Hematopoietic multipotent progenitor cell treated with erythropoietin and hydrocortisone succinate and interleukin-3 and kit ligand, for 6 days (in vitro differentiated cells): ENCODE measurements around the gene CD109.
"Not testable (repeated sequence)": the region's sequence is repeated elsewhere in the genome, so short reads cannot be mapped to it uniquely, and the experiment has no call there.

Experiments
- DNase-seq: peaks from one replicate; pipeline ENCODE4 v3.0.0-alpha.2; 2015

CD109 gene

DNA sequence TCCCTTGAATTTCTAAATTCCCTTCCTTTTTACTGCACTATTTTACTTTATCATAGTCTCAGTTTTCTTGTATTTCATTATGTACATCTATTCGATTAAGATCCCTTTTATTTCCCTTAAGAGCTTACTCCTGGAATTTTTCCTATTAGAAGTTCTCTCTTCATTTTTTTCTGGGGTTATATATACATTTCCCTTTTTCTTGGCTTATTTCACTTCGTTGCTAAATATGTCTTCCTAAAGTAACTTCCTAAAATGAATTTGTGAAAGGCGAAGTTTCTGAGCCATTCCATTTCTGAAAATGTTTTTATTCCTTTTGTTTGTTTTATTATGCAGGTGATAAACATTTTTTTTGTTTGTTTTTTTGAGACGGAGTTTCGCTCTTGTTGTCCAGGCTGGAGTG is 5.9 kb upstream of the CD109 start:
- no peak for DNase-seq

GRCh38 chr6:73691512-73691911 is 4.5 kb upstream of the CD109 start:
- DNase-seq: no peak

DNA sequence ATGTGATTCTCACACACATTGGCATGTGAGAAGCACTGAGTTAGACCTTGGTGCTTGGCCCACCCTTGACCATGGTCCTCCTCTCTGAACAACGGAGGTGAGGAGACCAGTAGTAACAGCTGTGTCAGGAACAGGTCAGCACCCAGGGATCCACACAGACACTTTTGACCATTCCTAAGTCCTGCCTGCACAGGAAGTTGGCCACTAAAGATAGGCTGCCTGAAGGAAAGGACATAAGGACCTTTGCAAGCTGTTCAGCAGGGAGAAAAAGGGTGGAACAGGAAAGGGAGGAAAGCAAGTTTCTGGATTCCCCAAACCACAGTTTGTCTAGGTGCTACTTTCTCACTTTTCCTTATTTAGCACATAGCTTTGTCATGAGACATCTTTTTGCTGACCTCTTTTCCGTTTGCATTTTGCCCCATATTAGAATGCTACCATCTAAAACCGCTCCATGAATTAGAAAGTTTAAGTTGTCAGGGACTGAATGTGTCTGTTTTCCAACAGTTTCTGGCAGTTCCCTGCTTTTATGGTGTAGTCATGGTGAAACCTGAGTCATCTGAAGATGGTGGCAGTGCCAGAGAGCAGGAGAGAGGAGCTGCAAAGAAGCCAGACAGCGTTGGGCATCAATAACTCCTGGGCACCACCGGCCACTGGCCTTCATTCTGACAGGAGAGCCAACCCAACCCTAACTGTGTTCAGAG is 1.1 kb upstream of the CD109 start:
- no peak for DNase-seq

- peak; percentile 31 for DNase-seq
Observed at GRCh38 chr6:73696966-73697655, 1.1 kb downstream of the CD109 start.

GRCh38 chr6:73699676-73700459 is 3.9 kb downstream of the CD109 start:
- DNase-seq: peak; percentile 18

DNA sequence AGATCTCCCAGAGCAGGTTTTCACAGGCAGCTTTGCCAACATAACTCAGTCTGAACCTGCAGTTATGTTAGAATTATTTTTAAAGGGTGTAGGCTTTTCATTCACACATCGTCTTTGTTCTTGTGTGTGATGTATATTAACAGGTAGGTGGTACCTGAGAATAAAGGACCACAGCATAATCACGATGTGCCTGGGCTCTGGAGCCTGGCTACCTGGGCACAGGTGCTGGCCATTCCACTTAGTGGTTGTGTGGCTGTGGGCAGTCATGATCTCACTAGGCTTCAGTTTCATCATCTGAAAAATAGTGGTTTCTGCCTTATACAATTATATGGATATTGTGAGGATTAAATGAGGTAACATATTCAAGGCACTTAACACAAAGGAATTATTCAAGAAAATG is 6.4 kb downstream of the CD109 start:
- DNase-seq: no peak

- DNase-seq: no peak
Observed at GRCh38 chr6:73703466-73703865, 7.5 kb downstream of the CD109 start.

DNA sequence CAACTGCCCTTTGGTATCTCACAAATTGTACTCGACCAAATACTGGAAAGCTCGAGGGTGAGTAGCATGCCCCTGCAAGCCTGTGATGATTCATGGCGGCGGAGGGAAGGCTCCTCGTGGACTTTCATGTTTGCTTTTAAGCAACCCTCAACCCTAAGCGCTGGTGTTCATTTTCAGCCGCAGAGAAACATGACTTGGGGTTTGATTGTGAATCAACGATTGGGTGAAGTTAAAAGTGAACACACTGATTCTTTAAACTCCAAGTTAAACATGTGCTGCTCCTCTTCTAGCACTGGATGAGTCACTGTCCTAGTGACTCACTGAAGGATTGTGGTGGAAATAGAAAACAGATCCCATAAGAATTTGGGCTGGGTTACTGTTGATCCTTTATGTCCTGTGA is 8.3 kb downstream of the CD109 start:
- DNase-seq: no peak

- DNase-seq: no peak
Observed at GRCh38 chr6:73704798-73705197, 8.8 kb downstream of the CD109 start.

DNA sequence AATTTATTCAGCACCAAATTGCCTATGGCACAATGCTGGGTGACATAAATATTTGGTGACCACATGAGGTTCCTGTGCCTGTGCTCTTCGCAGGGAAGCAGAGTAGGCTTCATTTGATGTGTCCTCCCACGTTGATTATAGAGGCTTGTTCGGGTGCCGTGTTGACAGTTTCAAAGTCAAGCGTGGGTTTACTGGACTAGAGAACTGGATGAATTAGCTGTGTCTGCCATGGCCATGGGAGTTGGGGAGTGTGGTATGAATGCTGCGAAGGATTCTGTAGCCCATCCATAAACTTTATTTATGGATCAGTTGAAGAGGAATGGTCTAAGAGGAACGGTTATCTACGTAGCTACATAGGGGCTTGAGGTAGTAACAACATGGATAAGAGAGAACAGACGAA is 11.0 kb downstream of the CD109 start:
- no peak for DNase-seq

DNA sequence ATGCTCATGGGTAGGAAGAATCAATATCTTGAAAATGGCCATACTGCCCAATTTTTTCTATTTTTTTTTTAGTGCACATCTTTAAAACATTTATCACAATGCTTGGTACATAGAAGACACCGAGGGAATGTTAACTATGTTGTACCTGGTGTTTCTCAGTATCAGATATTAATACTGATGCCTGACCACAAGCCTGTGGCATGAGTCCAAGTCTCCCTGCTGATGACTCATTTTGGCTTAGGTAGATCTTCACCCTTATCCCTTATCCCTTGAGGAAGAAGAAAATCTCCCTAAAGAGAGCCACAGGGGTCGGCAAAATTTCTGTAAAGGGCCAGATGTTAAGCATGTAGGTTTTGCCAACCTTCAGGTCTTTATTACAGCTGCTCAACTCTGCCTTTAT is 14.5 kb downstream of the CD109 start:
- DNase-seq: peak; percentile 39

DNA sequence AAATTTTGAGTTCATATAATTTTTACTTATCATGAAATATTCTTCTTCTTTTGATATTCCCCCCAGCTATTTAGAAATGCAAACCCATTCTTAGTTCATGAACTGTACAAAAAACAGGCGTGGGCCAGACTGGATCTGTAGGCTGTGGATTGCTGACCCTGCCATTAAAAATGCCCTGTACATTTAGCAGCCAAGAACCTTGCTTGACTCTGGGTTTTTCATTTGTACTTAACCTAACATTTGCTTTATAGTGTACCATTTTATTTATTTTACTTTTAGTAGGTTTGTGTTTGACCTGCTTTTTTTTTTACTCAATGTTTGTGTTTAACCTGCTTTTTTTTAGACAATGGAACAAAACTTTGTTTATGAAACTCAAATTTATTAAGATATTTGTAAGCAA is 14.9 kb downstream of the CD109 start:
- no peak for DNase-seq

- DNase-seq: no peak
Observed at GRCh38 chr6:73712535-73713173, 16.7 kb downstream of the CD109 start.

DNA sequence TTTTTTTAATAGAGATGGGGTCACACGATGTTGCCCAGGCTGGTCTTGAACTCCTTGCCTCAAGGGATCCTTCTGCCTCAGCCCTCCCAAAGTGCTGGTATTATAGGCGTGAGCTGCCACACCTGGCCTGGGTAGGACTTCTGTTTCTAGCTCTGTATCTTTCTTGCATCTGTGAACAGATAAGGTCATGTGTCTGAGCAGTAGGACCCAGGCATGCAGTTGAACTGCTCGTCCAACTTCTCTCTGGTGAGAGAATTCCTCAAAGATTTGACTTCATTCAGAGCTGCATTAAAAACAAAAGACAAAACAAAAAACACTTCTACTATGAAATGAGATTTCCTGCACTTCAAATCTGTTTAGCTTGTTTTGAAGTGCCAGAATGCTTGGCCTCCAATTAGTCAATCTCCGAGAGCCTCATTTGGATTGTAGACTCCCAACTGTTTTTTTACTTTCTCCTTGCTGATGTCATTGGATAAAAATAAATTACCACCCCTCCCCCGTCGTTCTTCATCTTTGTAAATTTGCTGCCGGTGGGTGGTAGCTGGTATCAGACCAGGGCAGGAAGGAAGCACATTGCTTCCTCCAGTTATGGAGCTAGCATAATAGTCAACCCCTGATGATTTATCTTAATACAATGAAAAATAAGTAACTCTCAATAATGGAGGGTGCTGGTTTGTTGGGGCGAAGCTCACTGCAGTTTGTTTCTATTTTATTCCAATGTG is 17.6 kb downstream of the CD109 start:
- peak; percentile 64 for DNase-seq

DNA sequence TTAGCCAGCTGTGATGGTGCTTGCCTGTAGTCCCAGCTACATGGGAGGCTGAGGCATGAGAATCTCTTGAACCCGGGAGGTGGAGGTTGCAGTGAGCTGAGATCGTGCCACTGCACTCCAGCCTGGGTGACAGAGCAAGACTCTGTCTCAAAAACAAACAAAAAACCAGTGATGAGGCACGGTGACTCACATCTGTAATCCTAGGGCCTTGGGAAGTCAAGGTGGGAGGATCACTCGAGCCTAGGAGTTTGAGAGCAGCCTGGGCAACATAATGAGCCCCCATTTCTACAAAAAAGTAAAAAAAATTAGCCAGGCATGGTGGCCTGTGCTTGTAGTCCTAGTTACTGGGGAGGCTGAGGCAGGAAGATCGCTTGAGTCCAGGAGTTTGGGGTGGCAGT is 19.1 kb downstream of the CD109 start:
- not testable (repeated sequence) for DNase-seq

DNA sequence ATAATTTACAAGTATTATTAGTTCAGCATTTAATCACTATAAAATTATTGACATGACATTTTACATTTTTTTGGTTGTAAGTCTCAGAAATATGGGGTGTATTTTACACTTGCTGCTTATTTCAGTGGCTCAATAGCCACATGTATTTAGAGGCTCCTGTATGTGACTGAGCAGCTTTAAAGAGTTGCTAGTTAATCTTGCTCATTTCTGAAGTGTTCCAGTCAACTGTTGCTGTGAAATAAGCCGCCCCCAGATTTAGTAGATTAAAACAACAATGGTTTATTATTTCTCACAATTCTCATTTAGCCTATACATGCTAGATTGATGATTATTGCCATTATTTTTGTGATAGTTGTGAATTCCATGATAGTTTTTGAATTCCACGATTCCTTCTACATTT is 23.0 kb downstream of the CD109 start:
- DNase-seq: no peak

GRCh38 chr6:73722318-73723060 is 26.5 kb downstream of the CD109 start:
- peak; percentile 47 for DNase-seq

GRCh38 chr6:73723480-73723879 is 27.5 kb downstream of the CD109 start:
- DNase-seq: not testable (repeated sequence)

DNA sequence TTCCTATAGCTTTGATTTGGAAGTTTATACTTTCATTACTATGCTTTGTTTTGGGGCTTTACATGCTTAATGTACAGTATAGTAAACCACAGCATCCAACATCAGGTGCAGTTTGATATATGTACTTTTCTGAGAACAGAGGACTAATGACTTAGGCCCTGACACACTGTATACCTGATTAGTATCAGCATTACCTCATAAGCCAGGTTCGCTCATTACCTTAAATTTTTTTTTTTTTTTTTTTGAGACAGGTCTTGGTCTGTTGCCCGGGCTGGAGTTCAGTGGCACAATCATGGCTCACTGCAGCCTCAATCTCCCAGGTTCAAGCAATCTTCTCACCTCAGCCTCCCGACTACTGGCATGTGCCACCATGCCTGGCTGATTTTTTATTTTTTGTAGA is 28.4 kb downstream of the CD109 start:
- no peak for DNase-seq

DNA sequence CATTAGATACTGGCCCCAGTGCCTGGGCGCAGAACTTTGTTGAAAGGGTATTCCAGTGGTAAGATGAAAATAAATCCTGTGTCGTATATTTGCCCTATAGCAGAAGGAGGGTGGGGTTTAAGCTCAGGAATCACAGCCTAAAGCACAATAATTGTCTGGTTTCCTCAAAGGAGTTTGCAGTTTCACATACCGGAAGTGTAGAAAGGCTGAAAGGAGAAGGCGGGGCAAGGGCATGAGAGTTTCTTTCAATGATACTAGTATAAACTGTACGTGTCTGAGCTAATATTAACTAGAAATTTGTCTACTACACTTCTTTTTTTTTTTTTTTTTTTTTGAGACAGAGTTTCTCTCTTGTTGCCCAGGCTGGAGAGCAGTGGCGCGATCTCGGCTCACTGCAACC is 29.2 kb downstream of the CD109 start:
- DNase-seq: peak; percentile 75

- DNase-seq: no peak
Observed at GRCh38 chr6:73727114-73727513, 31.1 kb downstream of the CD109 start.
